GM13977 (cell line): ENCODE results near the gene CBY3.
"Not testable (repeated sequence)": the region's sequence is repeated elsewhere in the genome, so short reads cannot be mapped to it uniquely, and the experiment has no call there.

Experiments
- DNase-seq: peaks from one replicate; pipeline ENCODE4 v3.0.0; 2012; ENCODE audit warnings: low spot score
- in situ Hi-C: fragments of 300-500 bp; cut with MboI; formaldehyde crosslinking; loops from one replicate; pipeline ENCODE4 v1.12.0; 2022; ENCODE audit warnings: low sequenced_read_pairs, low pct_unique_long_range_greater_than_20kb, mixed read lengths, inconsistent platforms; ENCODE audit not compliant: unreplicated experiment
- TF ChIP-seq, protein P1 (sequence below): IDR thresholded peaks from 2 replicates; pipeline ENCODE4 v1.5.1; 2012; ENCODE audit warnings: mild to moderate bottlenecking, control low read depth; ENCODE audit not compliant: insufficient read depth; ENCODE audit errors: extremely low read depth, missing control alignments

Gene CBY3

GRCh38 chr5:179678223-179679013 lies 2.4 kb downstream of the CBY3 start:
- in situ Hi-C loops: no loop called here
- peak; percentile 95 for DNase-seq
- TF ChIP-seq, protein P1, sequence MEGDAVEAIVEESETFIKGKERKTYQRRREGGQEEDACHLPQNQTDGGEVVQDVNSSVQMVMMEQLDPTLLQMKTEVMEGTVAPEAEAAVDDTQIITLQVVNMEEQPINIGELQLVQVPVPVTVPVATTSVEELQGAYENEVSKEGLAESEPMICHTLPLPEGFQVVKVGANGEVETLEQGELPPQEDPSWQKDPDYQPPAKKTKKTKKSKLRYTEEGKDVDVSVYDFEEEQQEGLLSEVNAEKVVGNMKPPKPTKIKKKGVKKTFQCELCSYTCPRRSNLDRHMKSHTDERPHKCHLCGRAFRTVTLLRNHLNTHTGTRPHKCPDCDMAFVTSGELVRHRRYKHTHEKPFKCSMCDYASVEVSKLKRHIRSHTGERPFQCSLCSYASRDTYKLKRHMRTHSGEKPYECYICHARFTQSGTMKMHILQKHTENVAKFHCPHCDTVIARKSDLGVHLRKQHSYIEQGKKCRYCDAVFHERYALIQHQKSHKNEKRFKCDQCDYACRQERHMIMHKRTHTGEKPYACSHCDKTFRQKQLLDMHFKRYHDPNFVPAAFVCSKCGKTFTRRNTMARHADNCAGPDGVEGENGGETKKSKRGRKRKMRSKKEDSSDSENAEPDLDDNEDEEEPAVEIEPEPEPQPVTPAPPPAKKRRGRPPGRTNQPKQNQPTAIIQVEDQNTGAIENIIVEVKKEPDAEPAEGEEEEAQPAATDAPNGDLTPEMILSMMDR: peak; percentile 22

- DNase-seq: peak; percentile 50
- TF ChIP-seq, protein P1: peak; percentile 86
- in situ Hi-C loops: no loop called here
Observed at GRCh38 chr5:179668391-179668790, 12.4 kb downstream of the CBY3 start.

- DNase-seq, in situ Hi-C loops: not testable (repeated sequence)
Observed at GRCh38 chr5:179661647-179662046, 19.2 kb downstream of the CBY3 start.

DNA sequence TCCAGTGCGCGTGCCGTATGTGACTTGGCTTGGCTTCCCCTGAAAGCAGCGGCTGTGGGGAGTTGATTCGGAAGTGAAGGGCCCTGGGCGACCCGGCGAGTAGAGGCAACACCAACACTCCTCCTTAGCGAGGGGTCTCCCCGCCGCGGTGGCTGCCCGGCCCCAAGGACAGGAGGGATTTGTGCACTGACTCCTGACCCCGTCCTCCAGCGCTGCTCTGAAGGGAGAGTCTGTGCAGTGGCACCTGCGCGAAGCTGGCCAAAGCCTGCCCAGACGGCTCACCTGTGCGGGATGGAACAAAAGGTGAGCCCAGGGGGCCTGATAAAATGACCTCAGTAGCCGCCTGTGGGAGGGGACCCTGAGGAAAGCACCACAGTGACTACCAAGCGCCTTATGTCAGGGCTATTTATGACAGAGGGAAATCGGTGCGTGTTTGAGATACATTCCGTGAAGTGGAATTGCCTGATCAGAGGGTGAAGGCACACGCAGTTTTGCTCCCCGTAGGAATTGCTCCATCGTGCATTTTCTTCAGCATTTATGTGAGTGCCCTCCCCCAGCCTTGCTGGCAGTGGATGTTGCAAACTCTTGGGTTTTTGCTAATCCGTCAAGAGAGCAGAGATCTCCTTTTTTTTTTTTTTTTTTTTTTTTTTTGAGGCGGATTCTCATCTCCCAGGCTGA lies 22.5 kb downstream of the CBY3 start:
- DNase-seq, in situ Hi-C loops: not testable (repeated sequence)

GRCh38 chr5:179657302-179658178 lies 23.3 kb downstream of the CBY3 start:
- in situ Hi-C loops, DNase-seq: not testable (repeated sequence)

- in situ Hi-C loops, DNase-seq: not testable (repeated sequence)
Observed at GRCh38 chr5:179653135-179653534, 27.7 kb downstream of the CBY3 start.

- in situ Hi-C loops, DNase-seq: not testable (repeated sequence)
Observed at GRCh38 chr5:179650245-179650644, 30.6 kb downstream of the CBY3 start.

- in situ Hi-C loops, DNase-seq: not testable (repeated sequence)
Observed at GRCh38 chr5:179649166-179649703, 31.6 kb downstream of the CBY3 start.

GRCh38 chr5:179648410-179648809 lies 32.4 kb downstream of the CBY3 start:
- DNase-seq: no peak
- in situ Hi-C loops: no loop called here
- TF ChIP-seq, protein P1: no peak

DNA sequence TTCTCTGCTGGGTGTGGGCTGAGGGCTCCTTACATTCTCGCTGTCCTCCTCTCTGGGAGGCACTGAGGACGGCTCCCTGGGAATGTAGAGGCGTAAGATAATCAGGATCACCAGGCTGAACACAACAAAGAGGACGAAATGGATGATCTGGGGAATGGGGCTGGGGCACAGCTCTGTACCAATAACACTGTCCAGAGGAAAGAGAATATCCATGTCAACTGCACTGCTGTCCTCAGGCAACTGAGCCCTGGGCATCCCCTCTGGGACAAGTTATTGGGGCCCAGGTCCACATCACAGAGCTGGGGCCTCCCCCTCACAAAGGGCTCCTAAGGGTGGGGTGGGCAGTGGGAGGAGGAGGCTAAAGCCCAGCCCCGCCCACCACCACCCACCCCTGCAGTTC lies 36.1 kb downstream of the CBY3 start:
- in situ Hi-C loops, DNase-seq: not testable (repeated sequence)

- DNase-seq, in situ Hi-C loops: not testable (repeated sequence)
Observed at GRCh38 chr5:179643141-179643920, 37.5 kb downstream of the CBY3 start.

- DNase-seq, in situ Hi-C loops: not testable (repeated sequence)
Observed at GRCh38 chr5:179642626-179643025, 38.2 kb downstream of the CBY3 start.

DNA sequence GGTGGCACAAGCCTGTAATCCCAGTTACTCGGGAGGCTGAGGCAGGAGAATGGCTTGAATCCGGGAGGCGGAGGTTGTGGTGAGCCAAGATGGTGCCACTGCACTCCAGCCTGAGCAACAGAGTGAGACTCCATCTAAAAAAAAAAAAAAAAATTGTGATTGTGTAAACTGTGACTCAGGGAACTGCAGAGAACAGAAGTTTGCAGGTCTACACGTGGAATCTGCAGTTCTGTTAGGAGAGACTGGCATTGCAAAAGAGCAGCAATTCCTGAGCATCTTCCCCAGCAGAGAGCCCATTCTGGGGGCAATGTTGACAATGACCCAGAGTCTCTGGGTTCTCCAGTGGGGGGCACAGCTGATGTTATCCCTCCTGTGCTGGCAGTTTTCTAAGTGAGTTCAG lies 39.1 kb downstream of the CBY3 start:
- DNase-seq, in situ Hi-C loops: not testable (repeated sequence)
